Activated CD8-positive, alpha-beta T cell treated with anti-CD3 and anti-CD28 coated beads for 36 hours (primary cell): ENCODE measurements around the gene SLC66A2. TPM values are rescaled to one million over a fixed set of nuclear protein-coding genes. Genes with fewer than 3 reads are reported as not detected.
"Not testable (repeated sequence)": the region's sequence is repeated elsewhere in the genome, so short reads cannot be mapped to it uniquely, and the experiment has no call there.

Experiments used
- ATAC-seq: fragments of 200-7000 bp; cut with Tn5 transposase; one replicate; pipeline ENCODE4 v1.10.0; 2021; ENCODE audit warnings: mild to moderate bottlenecking, moderate library complexity
- CTCF ChIA-PET: fragments of 350-600 bp; sonication (Branson Sonifier 250); formaldehyde crosslinking; loops from one replicate; lab custom pipeline; 2021; ENCODE audit warnings: antibody characterized with exemption; lab: Charles Lee
- POLR2A ChIA-PET: fragments of 350-600 bp; sonication (Branson Sonifier 250); formaldehyde crosslinking; loops from one replicate; lab custom pipeline; 2021; ENCODE audit warnings: antibody characterized with exemption; lab: Charles Lee
- DNase-seq: peaks from one replicate; pipeline ENCODE4 v3.0.0-alpha.2; 2020
- H3K27ac Mint-ChIP-seq: one replicate; pipeline ENCODE4 v1.8.0; 2021; ENCODE audit warnings: mild to moderate bottlenecking, mixed read lengths
- H3K27me3 Mint-ChIP-seq: one replicate; pipeline ENCODE4 v1.8.0; 2021; ENCODE audit warnings: mixed read lengths
- H3K36me3 Mint-ChIP-seq: one replicate; pipeline ENCODE4 v1.8.0; 2021; ENCODE audit warnings: low read depth, mixed read lengths
- H3K4me1 Mint-ChIP-seq: one replicate; pipeline ENCODE4 v1.8.0; 2021; ENCODE audit warnings: low read depth, mixed read lengths
- H3K4me3 Mint-ChIP-seq: one replicate; pipeline ENCODE4 v1.8.0; 2021; ENCODE audit warnings: mild to moderate bottlenecking, moderate library complexity, mixed read lengths
- H3K9me3 Mint-ChIP-seq: one replicate; pipeline ENCODE4 v1.8.0; 2021; ENCODE audit warnings: mixed read lengths
- intact Hi-C: fragments of 100-400 bp; cut with micrococcal nuclease; formaldehyde crosslinking; loops from one replicate; pipeline ENCODE4 v1.10.0; 2022
- total RNA-seq, 2 experiments: library from RNA; stranded (reverse); gene quantifications; one replicate each; pipeline ENCODE4 v1.2.3, GENCODE V29; 2021
- TF ChIP-seq, protein P1 (sequence below): fragments of 200-600 bp; IDR thresholded peaks from one replicate; pipeline ENCODE4 v1.8.0; 2022; ENCODE audit warnings: antibody characterized with exemption, mild to moderate bottlenecking

The SLC66A2 gene
- total RNA-seq, 2 experiments from 2014 or later, result 28.2 to 29.7 TPM

DNA sequence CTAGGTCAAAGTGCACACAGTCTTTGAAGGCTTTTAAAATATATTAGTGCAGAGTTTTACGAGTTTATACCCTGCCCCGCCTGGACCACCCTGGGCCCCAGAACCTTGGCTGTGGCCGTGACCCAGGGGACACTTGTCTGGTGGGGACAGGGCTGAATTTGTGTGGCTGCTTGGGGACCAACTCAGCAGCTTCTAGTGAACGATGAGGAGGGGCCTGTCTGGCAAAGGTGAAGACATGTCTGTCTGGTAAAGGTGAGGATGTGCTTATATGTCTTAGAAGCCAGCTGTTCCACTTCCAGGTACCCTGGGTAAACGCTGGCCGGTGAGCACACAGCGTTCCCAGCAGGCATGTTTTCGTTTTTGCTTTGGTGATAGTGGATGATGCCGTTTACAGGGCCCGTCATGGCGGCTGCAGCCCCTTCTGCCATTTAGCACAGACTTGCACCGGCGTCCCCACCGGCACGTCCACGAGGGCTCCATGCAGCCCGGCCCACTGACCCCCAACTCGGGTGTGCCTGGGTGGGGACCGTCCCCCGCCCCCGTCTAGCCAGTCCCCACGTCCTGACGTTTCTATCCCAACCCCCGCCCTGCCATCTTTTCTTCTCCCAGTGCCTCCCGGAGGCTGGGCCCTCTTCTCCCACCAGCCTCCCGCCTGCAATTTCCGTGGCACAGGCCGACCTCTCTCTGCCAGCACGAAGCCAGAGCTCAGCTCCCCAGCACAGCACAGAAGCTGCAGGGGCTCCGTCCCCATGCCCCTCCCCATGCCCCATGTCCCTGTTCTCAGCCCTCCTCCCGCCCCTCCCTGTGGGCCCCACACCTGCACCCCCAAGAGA is 67.8 kb downstream of the SLC66A2 start:
- Mint-ChIP-seq H3K4me3 (no peak overlapping the region), H3K36me3 (no peaks in the 10 kb centered on the region), H3K9me3 (no peaks in the 10 kb centered on the region), H3K27me3 (no peaks in the 10 kb centered on the region), H3K27ac (no peak overlapping the region), H3K4me1 (no peaks in the 10 kb centered on the region)
- TF ChIP-seq, protein P1, sequence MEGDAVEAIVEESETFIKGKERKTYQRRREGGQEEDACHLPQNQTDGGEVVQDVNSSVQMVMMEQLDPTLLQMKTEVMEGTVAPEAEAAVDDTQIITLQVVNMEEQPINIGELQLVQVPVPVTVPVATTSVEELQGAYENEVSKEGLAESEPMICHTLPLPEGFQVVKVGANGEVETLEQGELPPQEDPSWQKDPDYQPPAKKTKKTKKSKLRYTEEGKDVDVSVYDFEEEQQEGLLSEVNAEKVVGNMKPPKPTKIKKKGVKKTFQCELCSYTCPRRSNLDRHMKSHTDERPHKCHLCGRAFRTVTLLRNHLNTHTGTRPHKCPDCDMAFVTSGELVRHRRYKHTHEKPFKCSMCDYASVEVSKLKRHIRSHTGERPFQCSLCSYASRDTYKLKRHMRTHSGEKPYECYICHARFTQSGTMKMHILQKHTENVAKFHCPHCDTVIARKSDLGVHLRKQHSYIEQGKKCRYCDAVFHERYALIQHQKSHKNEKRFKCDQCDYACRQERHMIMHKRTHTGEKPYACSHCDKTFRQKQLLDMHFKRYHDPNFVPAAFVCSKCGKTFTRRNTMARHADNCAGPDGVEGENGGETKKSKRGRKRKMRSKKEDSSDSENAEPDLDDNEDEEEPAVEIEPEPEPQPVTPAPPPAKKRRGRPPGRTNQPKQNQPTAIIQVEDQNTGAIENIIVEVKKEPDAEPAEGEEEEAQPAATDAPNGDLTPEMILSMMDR, result no peak
- ATAC-seq (no peak), DNase-seq (no peak)
- ChIA-PET POLR2A (no interaction called here), CTCF (no interaction called here)
- intact Hi-C loops, result no loop called here

DNA sequence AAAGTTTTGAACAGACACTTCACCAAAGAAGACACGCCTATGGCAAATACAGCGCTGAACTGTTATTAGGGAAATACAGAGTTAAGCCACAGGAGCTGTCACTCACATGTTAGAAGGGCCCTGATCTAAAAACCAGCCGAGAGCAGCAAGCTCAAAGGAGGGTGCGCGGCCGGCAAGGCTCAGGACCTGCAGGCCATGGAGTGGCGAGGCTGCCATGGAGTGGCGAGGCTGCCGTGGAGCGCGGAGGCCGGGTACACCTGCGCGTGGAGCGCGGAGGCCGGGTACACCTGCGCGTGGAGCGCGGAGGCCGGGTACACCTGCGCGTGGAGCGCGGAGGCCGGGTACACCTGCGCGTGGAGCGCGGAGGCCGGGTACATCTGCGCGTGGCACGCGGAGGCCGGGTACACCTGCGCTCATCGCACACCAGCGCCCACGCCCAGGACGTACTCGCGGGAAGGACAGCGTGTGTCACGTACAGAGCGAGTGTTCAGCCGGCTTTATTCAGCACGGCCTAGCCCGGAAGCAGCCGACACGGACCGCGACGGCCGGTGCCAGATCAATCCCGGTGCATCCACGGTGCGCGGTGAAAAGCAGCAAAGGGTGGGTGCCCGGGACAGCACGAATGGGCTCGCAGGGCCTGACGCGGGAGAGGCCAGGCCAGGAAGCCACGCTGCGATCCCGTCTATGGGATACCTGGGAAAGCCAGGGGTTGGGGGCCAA is 68.8 kb downstream of the SLC66A2 start:
- intact Hi-C loops, result no loop called here
- POLR2A ChIA-PET, result no interaction called here
- H3K9me3 Mint-ChIP-seq, result no peaks in the 10 kb centered on the region
- H3K36me3 Mint-ChIP-seq, result no peaks in the 10 kb centered on the region
- CTCF ChIA-PET, result no interaction called here
- ATAC-seq (no peak), DNase-seq (no peak)
- H3K27ac Mint-ChIP-seq, result no peak overlapping the region
- no peak overlapping the region for H3K4me3 Mint-ChIP-seq
- H3K27me3 Mint-ChIP-seq, result no peaks in the 10 kb centered on the region
- TF ChIP-seq, protein P1, result no peak
- H3K4me1 Mint-ChIP-seq, result no peaks in the 10 kb centered on the region

DNA sequence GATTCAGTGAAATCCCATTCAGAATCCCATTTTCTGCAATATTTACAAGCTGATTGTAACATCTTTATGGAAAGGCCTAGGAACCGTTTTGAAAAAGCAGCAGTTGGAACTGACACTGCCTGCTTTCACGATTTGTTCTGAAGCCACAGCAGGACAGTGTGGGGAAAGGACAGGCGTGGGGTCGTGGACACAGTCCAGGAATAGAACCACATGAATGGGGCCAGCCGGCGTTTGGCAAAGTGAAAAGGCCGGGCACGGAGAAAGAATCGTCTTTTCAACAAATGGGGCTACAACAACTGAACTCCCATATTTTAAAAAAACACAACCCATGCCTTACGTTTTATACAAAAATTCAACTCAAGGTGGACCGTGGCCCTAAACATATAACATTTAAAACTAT is 69.8 kb downstream of the SLC66A2 start:
- Mint-ChIP-seq H3K36me3 (no peaks in the 10 kb centered on the region), H3K27me3 (no peaks in the 10 kb centered on the region), H3K27ac (no peak overlapping the region), H3K4me3 (no peak overlapping the region), H3K4me1 (no peaks in the 10 kb centered on the region), H3K9me3 (no peaks in the 10 kb centered on the region)
- ChIA-PET POLR2A (no interaction called here), CTCF (no interaction called here)
- no peak for ATAC-seq
- DNase-seq, result no peak
- TF ChIP-seq, protein P1, result no peak
- intact Hi-C loops, result no loop called here

DNA sequence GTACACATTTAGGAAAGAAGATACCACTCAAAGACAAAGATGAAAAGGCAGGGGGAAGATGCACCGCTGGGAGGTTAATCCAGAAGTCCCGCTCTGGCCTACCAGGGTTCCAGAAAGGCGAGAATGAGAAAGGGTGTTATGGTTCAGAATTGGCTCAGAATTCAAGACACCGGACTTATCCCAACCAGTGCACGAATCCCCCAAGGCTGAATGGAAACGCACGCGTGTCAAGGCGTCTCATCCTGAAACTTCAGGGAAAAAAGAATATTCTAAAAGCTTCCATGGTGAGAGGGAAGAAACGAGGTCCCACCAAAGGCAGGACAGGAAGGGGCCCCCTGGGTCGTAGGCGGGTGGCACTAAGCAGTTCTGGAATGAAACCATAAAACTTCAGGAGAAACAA is 71.9 kb downstream of the SLC66A2 start:
- intact Hi-C loops, result no loop called here
- no peak for ATAC-seq
- Mint-ChIP-seq H3K4me3 (no peak overlapping the region), H3K27me3 (no peaks in the 10 kb centered on the region), H3K36me3 (no peaks in the 10 kb centered on the region), H3K27ac (no peak overlapping the region), H3K9me3 (no peaks in the 10 kb centered on the region), H3K4me1 (no peaks in the 10 kb centered on the region)
- ChIA-PET CTCF (no interaction called here), POLR2A (no interaction called here)
- TF ChIP-seq, protein P1, result no peak
- no peak for DNase-seq

DNA sequence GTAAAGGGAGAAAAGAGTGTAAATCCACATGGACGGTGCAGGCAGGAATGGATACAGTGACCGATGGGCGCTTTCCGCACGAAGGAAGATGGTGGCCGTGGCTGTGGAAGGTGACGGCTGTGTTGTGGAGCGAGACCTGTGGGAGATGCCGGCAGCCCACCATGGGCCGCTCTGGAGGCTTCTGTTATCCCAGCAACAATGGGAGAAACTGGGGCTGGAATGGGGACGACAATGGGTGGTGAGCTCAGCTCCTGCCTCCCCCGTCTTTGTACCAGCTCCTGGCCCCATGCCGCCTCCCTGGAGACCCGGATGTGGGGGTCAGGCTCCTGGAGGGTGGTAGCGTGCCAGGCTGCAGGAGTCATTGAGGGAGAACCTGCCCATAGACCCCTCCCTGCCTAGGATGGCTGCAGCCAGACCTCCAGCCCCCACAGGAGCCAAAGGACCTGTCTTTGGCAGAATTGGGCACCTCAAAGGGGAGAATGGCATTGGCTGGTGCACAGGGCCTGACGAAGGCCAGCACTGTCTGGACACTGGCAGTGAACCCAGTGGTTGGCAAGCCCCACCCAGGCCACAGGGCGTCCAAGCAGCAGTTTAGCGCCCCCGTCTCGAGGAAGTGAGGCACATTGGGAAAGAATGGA is 72.6 kb downstream of the SLC66A2 start:
- ChIA-PET CTCF (no interaction called here), POLR2A (no interaction called here)
- DNase-seq, result no peak
- no peaks in the 10 kb centered on the region for H3K4me1 Mint-ChIP-seq
- TF ChIP-seq, protein P1, result no peak
- H3K4me3 Mint-ChIP-seq, result no peak overlapping the region
- intact Hi-C loops, result no loop called here
- no peaks in the 10 kb centered on the region for H3K36me3 Mint-ChIP-seq
- no peaks in the 10 kb centered on the region for H3K27me3 Mint-ChIP-seq
- no peaks in the 10 kb centered on the region for H3K9me3 Mint-ChIP-seq
- no peak for ATAC-seq
- H3K27ac Mint-ChIP-seq, result no peak overlapping the region

DNA sequence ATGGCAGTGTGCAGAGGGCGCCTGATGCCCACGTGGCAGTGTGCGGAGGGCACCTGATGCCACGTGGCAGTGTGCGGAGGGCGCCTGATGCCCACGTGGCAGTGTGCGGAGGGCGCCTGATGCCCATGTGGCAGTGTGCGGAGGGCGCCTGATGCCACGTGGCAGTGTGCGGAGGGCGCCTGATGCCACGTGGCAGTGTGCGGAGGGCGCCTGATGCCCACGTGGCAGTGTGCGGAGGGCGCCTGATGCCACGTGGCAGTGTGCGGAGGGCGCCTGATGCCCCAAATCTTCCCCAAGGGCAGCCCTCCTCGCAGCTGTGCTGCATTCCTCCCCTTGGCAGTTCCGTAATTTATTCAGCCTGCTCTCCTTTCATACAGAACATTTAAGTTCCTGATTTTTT is 73.2 kb downstream of the SLC66A2 start:
- H3K27ac Mint-ChIP-seq, H3K9me3 Mint-ChIP-seq, H3K4me3 Mint-ChIP-seq, H3K27me3 Mint-ChIP-seq, CTCF ChIA-PET, POLR2A ChIA-PET, intact Hi-C loops, H3K4me1 Mint-ChIP-seq, ATAC-seq, H3K36me3 Mint-ChIP-seq, DNase-seq: not testable (repeated sequence)
